ENCODE results near the gene TPP1.

TPP1 gene

DNA sequence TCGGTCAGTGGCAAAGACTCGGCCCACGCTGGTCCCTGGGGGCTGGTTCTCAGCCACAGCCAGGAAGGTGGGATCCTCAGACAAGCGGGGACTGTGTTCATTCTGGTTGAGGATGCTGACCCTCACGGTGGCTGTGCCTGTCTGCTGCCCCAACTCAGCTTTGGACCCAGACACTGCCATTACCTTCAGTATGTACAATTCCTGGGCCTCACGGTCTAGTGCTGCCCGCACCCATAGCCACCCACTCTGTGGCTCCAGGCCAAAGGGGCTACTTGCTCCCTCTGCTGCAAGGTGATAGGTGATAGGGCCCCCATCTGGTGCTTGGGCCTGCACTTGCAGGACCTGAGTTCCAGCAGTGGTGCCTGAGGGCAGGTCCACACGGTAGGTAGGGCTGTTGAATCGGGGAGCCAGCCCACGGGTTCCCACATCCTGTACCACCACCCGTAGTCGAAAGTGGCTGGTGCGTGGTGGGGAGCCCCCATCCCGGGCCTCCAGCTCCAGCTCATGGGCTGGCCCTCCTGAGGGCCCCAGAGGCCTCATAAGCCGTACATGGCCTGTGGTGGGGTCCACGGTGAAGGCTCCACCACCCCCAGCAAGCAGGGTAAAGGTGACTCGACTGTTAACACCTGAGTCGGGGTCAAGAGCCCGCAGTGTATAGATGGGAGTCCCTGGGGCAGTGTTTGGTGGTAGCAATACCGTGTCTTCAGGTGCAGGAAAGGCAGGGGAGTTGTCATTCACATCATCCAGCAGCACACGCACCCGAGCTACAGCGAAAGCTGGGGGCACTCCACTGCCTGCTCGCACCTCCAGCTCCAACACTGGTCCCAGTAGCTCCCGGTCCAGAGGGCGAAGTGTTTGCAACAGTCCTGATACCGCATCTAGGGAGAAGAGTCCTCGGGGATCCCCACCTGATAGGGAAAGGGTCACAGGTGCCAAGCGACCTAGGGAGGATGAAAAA is 13.2 kb upstream of the TPP1 start:
- no peak for ATAC-seq
- TF ChIP-seq ZNF565 (CRISPR knock-in tag; conservative IDR thresholded peaks at IDR 0.05; ENCODE audit: low read depth): no peak

DNA sequence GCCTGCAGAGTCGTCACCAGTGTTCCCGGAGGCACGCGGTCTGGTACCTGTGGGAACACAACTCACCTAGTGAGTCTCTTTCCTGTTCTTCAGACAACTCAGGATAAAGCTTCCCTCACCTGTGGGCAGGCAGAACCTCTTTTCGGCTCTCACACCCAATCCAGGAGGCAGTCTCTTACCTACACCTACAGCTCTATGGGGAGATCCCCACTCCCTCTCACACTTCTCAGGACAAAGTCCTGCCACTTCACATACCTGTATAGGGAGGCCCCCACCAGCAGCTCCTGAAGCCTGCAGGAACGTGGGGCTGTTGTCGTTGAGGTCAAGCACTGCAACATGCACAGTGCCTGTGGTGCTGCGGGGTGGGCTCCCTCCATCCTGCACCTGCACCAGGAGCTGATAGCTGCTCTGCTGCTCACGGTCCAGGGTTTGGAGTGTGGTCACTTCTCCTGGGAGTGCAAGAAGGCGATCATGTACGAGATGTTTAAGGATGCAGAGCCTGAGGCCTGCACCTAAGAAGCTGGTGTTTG is 12.2 kb upstream of the TPP1 start:
- TF ChIP-seq ESRRG (CRISPR knock-in tag; IDR thresholded peaks at IDR 0.05): no peak
- TF ChIP-seq ZFP3 (CRISPR knock-in tag; IDR thresholded peaks at IDR 0.05): no peak
- ATAC-seq: no peak

- no peak for ATAC-seq
- TF ChIP-seq, protein P1, sequence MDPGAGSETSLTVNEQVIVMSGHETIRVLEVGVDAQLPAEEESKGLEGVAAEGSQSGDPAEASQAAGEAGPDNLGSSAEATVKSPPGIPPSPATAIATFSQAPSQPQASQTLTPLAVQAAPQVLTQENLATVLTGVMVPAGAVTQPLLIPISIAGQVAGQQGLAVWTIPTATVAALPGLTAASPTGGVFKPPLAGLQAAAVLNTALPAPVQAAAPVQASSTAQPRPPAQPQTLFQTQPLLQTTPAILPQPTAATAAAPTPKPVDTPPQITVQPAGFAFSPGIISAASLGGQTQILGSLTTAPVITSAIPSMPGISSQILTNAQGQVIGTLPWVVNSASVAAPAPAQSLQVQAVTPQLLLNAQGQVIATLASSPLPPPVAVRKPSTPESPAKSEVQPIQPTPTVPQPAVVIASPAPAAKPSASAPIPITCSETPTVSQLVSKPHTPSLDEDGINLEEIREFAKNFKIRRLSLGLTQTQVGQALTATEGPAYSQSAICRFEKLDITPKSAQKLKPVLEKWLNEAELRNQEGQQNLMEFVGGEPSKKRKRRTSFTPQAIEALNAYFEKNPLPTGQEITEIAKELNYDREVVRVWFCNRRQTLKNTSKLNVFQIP (CRISPR knock-in tag; IDR thresholded peaks at IDR 0.05; ENCODE audit: borderline replicate concordance, low read depth): no peak
- TF ChIP-seq ZC3H10 (CRISPR knock-in tag; IDR thresholded peaks at IDR 0.05) (no peak), TCF4 (CRISPR knock-in tag; IDR thresholded peaks at IDR 0.05; ENCODE audit: borderline replicate concordance) (no peak), CSDC2 (CRISPR knock-in tag; IDR thresholded peaks at IDR 0.05) (no peak), PATZ1 (CRISPR knock-in tag; IDR thresholded peaks at IDR 0.05; ENCODE audit: borderline replicate concordance) (no peak), BACH2 (CRISPR knock-in tag; IDR thresholded peaks at IDR 0.05; ENCODE audit: borderline replicate concordance) (no peak), PPARA (CRISPR knock-in tag; IDR thresholded peaks at IDR 0.05; ENCODE audit: borderline replicate concordance) (no peak), ZNF8 (CRISPR knock-in tag; IDR thresholded peaks at IDR 0.05) (no peak)
Observed at GRCh38 chr11:6630632-6631291, 11.5 kb upstream of the TPP1 start.

- no peak for ATAC-seq
- TF ChIP-seq RARB (CRISPR knock-in tag; IDR thresholded peaks at IDR 0.05) (no peak), ZNF8 (CRISPR knock-in tag; IDR thresholded peaks at IDR 0.05) (no peak), CREB5 (CRISPR knock-in tag; IDR thresholded peaks at IDR 0.05; ENCODE audit: low read depth) (no peak), SNAI2 (CRISPR knock-in tag; IDR thresholded peaks at IDR 0.05) (no peak), ESRRG (CRISPR knock-in tag; IDR thresholded peaks at IDR 0.05) (no peak), OSR1 (CRISPR knock-in tag; IDR thresholded peaks at IDR 0.05) (no peak), ZFP3 (CRISPR knock-in tag; IDR thresholded peaks at IDR 0.05) (no peak), PATZ1 (CRISPR knock-in tag; IDR thresholded peaks at IDR 0.05; ENCODE audit: borderline replicate concordance) (no peak), ZNF565 (CRISPR knock-in tag; conservative IDR thresholded peaks at IDR 0.05; ENCODE audit: low read depth) (no peak), ARNTL (CRISPR knock-in tag; IDR thresholded peaks at IDR 0.05; ENCODE audit: borderline replicate concordance, low read depth) (no peak), GLIS3 (CRISPR knock-in tag; IDR thresholded peaks at IDR 0.05) (no peak), ISL1 (CRISPR knock-in tag; IDR thresholded peaks at IDR 0.05) (no peak), TOX (CRISPR knock-in tag; IDR thresholded peaks at IDR 0.05; ENCODE audit: borderline replicate concordance) (no peak), ZFP30 (CRISPR knock-in tag; IDR thresholded peaks at IDR 0.05) (no peak)
- TF ChIP-seq, protein P1 (CRISPR knock-in tag; IDR thresholded peaks at IDR 0.05; ENCODE audit: borderline replicate concordance, low read depth): no peak
- TF ChIP-seq, protein P2, sequence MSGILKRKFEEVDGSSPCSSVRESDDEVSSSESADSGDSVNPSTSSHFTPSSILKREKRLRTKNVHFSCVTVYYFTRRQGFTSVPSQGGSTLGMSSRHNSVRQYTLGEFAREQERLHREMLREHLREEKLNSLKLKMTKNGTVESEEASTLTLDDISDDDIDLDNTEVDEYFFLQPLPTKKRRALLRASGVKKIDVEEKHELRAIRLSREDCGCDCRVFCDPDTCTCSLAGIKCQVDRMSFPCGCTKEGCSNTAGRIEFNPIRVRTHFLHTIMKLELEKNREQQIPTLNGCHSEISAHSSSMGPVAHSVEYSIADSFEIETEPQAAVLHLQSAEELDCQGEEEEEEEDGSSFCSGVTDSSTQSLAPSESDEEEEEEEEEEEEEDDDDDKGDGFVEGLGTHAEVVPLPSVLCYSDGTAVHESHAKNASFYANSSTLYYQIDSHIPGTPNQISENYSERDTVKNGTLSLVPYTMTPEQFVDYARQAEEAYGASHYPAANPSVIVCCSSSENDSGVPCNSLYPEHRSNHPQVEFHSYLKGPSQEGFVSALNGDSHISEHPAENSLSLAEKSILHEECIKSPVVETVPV (CRISPR knock-in tag; IDR thresholded peaks at IDR 0.05): no peak
Observed at GRCh38 chr11:6629892-6630631, 10.8 kb upstream of the TPP1 start.
